ENCODE measurements around the gene KRTAP1-4.
"Not testable (repeated sequence)": the region's sequence is repeated elsewhere in the genome, so short reads cannot be mapped to it uniquely, and the experiment has no call there.

Gene KRTAP1-4

DNA sequence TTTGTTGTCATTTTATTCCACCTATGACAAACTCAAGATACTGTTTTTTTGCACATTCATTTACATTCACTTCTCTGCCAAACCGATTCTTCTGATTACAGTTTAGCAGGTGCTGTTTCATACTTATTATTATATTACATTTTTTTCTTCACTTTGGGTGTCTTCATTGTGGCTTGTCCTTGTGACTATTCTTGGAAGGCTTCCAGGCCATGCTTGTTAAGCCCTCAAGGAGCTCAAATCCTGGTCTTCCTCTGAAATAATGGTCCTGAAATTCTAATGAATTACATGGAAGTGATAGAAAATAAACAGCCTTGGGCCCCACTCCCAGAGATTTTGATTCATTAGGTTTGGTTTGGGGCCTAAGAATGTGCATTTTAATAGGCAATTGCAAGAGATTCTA is 34.3 kb upstream of the KRTAP1-4 start:
- TF ChIP-seq CTCF (IDR thresholded peaks at IDR 0.05) = no peak

GRCh38 chr17:41063449-41063848 is 33.5 kb upstream of the KRTAP1-4 start:
- no peak for TF ChIP-seq CTCF (IDR thresholded peaks at IDR 0.05)

DNA sequence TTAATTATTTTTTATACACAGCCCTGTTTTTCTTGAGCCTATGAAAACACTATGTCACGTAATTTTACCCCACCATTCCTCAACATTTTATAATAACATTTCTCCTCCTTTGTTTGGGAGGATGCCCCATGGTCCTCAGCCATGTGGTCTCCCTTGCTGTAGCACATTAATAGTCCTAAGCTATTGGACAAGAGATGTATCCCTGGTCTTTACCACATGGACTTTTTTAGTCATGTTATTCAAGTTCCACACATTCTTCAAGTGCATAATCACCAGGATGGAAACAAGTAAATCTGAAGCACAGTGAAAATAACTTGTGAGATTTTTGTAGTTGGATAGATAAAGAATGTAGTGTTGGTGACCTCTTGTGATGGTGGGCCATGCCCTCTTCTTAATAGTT is 32.0 kb upstream of the KRTAP1-4 start:
- TF ChIP-seq CTCF (IDR thresholded peaks at IDR 0.05) = no peak

GRCh38 chr17:41060052-41060604 is 30.1 kb upstream of the KRTAP1-4 start, which contains the start of gene KRTAP2-3:
KRTAP2-3 (minus strand) TSS chr17:41060114; CDS start chr17:41060050, 64 bp downstream.
- no peak for TF ChIP-seq CTCF (IDR thresholded peaks at IDR 0.05)

DNA sequence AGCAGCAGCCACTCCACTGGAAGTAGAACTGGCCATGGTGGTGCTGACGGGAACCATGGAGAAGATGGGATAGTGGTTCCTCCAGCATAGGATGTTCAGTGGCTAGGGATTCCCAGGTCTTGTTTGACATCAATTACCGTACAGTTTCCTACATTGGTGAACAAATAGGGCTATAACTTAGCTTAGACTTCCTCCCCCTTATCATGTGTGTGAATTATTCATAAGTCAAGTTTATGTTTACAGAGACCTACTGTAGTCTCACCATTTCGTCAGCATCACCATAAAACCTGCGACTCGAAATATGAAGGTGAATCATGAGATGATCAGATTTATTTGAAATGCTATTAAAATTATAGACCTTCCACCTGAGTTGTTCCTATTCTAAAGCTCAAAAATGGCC is 28.7 kb upstream of the KRTAP1-4 start:
- TF ChIP-seq CTCF (IDR thresholded peaks at IDR 0.05) = no peak

- no peak for TF ChIP-seq CTCF (IDR thresholded peaks at IDR 0.05)
Measured at GRCh38 chr17:41057547-41057946, 27.6 kb upstream of the KRTAP1-4 start.

- TF ChIP-seq CTCF (IDR thresholded peaks at IDR 0.05) = not testable (repeated sequence)
Measured at GRCh38 chr17:41055130-41055529, 25.1 kb upstream of the KRTAP1-4 start, which contains the start of gene KRTAP2-2. KRTAP2-2 (minus strand) TSS chr17:41055230; CDS start chr17:41055211, 19 bp downstream.

GRCh38 chr17:41054025-41054424 is 24.0 kb upstream of the KRTAP1-4 start:
- TF ChIP-seq CTCF (IDR thresholded peaks at IDR 0.05) = no peak
